ENCODE data around the gene TEX22. TPM values are rescaled to one million over a fixed set of nuclear protein-coding genes. Genes with fewer than 3 reads are reported as not detected.

TEX22 gene
- total and polyA plus RNA-seq, 2 donors (not counting 1 experiment from before 2014, with no cell fraction given) = 1.7 to 7.0 TPM

DNA sequence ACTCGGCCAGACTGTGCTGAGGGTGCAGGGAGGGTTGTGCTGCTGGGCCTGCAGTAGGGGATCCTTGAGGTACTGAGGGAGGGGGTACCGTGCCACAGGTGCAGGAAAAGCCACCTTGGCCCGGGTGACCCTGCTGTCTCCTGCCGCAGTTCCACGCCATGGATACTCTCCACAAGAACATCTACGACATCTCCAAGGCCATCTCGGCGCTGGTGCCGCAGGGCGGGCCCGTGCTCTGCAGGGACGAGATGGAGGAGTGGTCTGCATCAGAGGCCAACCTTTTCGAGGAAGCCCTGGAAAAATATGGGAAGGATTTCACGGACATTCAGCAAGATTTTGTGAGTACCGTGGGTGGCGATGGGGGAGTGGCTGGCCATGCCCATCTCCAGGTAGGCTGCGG lies 62.3 kb downstream of the TEX22 start:
- H3K4me3 Mint-ChIP-seq = no peak overlapping the region
- ATAC-seq (ENCODE audit: low read depth) (no peak), DNase-seq (no peak)
- H3K4me2 ChIP-seq (replicated peaks; ENCODE audit: low read depth, low read length, poor library complexity, severe bottlenecking) = no peak overlapping the region
- no peak overlapping the region for H2AFZ ChIP-seq (ENCODE audit: insufficient read depth, low read depth, low read length, poor library complexity, severe bottlenecking)
- no peak overlapping the region for H3K9ac ChIP-seq (ENCODE audit: low read length)
- WGBS (ENCODE audit: insufficient coverage) = 95% methylated on average over 13 of the region's 17 CpGs
- no peaks in the 10 kb centered on the region for H3K9me3 Mint-ChIP-seq (ENCODE audit: insufficient read depth)
- no peak overlapping the region for H3K27ac Mint-ChIP-seq
- TF ChIP-seq, protein P1, sequence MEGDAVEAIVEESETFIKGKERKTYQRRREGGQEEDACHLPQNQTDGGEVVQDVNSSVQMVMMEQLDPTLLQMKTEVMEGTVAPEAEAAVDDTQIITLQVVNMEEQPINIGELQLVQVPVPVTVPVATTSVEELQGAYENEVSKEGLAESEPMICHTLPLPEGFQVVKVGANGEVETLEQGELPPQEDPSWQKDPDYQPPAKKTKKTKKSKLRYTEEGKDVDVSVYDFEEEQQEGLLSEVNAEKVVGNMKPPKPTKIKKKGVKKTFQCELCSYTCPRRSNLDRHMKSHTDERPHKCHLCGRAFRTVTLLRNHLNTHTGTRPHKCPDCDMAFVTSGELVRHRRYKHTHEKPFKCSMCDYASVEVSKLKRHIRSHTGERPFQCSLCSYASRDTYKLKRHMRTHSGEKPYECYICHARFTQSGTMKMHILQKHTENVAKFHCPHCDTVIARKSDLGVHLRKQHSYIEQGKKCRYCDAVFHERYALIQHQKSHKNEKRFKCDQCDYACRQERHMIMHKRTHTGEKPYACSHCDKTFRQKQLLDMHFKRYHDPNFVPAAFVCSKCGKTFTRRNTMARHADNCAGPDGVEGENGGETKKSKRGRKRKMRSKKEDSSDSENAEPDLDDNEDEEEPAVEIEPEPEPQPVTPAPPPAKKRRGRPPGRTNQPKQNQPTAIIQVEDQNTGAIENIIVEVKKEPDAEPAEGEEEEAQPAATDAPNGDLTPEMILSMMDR (IDR thresholded peaks at IDR 0.05) = no peak
- no peak for TF ChIP-seq EZH2 (IDR thresholded peaks at IDR 0.05; ENCODE audit: borderline replicate concordance, insufficient read depth, low read depth, low read length, poor library complexity, severe bottlenecking)
- H3K4me3 ChIP-seq (ENCODE audit: control extremely low read depth in 1 of 5, extremely low read depth in 1 of 5, insufficient read depth in 1 of 5, low read depth in 2 of 5, low read length in 4 of 5) = no peak overlapping the region
- H3K79me2 ChIP-seq (ENCODE audit: control insufficient read depth, insufficient read depth, low read length) = peaks cover 4% of the 10 kb centered on the region
- ChIA-PET CTCF (no interaction called here), POLR2A (no interaction called here)
- peaks cover 0 to 51% of the 10 kb centered on the region in 2 experiments for H3K36me3 ChIP-seq (replicated peaks in 1 of 2; ENCODE audit: control extremely low read depth in 1 of 2, control insufficient read depth in 1 of 2, extremely low read depth in 1 of 2, insufficient read depth in 2 of 2, low read length in 1 of 2)
- H4K20me1 ChIP-seq (ENCODE audit: control insufficient read depth, insufficient read depth, low read length, poor library complexity, severe bottlenecking) = peaks cover 16% of the 10 kb centered on the region
- H3K4me1 Mint-ChIP-seq = no peaks in the 10 kb centered on the region
- intact Hi-C loops (cut with micrococcal nuclease) = no loop called here
- H3K27me3 Mint-ChIP-seq = no peaks in the 10 kb centered on the region
- no peaks in the 10 kb centered on the region for H3K9me3 ChIP-seq (ENCODE audit: control extremely low read depth in 1 of 3, control insufficient read depth in 2 of 3, insufficient read depth in 1 of 3, low read length in 2 of 3)
- H3K27me3 ChIP-seq (replicated peaks in 1 of 4; ENCODE audit: control extremely low read depth in 1 of 4, control insufficient read depth in 3 of 4, insufficient read depth in 4 of 4, low read length in 3 of 4) = no peaks in the 10 kb centered on the region
- H3K27ac ChIP-seq (ENCODE audit: low read length in 2 of 2) = no peak overlapping the region
- no peaks in the 10 kb centered on the region for H3K4me1 ChIP-seq (ENCODE audit: control insufficient read depth in 2 of 2, insufficient read depth in 2 of 2, low read length in 2 of 2)

DNA sequence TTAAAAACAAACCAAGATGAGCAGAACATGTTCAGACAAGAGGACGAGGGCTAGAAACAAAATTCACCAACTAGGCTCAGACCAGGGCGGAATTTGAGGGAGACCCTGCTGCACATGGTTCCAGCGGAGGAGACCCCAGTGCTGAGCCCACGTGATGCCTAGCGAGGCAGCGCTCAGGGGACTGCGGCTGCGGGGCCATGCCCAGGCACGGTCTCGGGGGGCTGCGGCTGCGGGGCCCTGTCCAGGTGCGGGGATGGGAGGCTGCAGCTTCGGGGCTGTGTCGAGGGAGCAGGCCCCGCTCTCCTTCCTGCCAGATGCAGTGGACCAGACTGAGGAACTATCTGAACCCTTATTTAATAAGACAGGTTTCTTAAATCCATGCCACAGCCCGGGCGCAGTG lies 63.6 kb downstream of the TEX22 start:
- ATAC-seq (ENCODE audit: low read depth) (no peak), DNase-seq (no peak)
- Mint-ChIP-seq H3K27me3 (no peaks in the 10 kb centered on the region), H3K4me3 (no peak overlapping the region), H3K4me1 (no peaks in the 10 kb centered on the region), H3K27ac (no peak overlapping the region), H3K9me3 (ENCODE audit: insufficient read depth) (no peaks in the 10 kb centered on the region)
- no peak overlapping the region for H3K9ac ChIP-seq (ENCODE audit: low read length)
- H3K4me3 ChIP-seq (ENCODE audit: control extremely low read depth in 1 of 5, extremely low read depth in 1 of 5, insufficient read depth in 1 of 5, low read depth in 2 of 5, low read length in 4 of 5) = no peak overlapping the region
- intact Hi-C loops (cut with micrococcal nuclease) = no loop called here
- no peak overlapping the region for H2AFZ ChIP-seq (ENCODE audit: insufficient read depth, low read depth, low read length, poor library complexity, severe bottlenecking)
- H3K27ac ChIP-seq (ENCODE audit: low read length in 2 of 2) = no peak overlapping the region
- CTCF ChIA-PET = interaction anchor here (0.8 to 1.9 kb wide), 3 partner anchors 19 to 90 kb away, joined by 3 to 6 read pairs (median 4); no protein-coding TSS in a partner anchor
- H3K79me2 ChIP-seq (ENCODE audit: control insufficient read depth, insufficient read depth, low read length) = peaks cover 4% of the 10 kb centered on the region
- H3K4me1 ChIP-seq (ENCODE audit: control insufficient read depth in 2 of 2, insufficient read depth in 2 of 2, low read length in 2 of 2) = no peaks in the 10 kb centered on the region
- no peak overlapping the region for H3K4me2 ChIP-seq (replicated peaks; ENCODE audit: low read depth, low read length, poor library complexity, severe bottlenecking)
- no peaks in the 10 kb centered on the region for H3K27me3 ChIP-seq (replicated peaks in 1 of 4; ENCODE audit: control extremely low read depth in 1 of 4, control insufficient read depth in 3 of 4, insufficient read depth in 4 of 4, low read length in 3 of 4)
- WGBS (ENCODE audit: insufficient coverage) = 96% methylated on average over 18 of the region's 18 CpGs
- no peak for TF ChIP-seq EZH2 (IDR thresholded peaks at IDR 0.05; ENCODE audit: borderline replicate concordance, insufficient read depth, low read depth, low read length, poor library complexity, severe bottlenecking)
- TF ChIP-seq, protein P1 (IDR thresholded peaks at IDR 0.05) = no peak
- H4K20me1 ChIP-seq (ENCODE audit: control insufficient read depth, insufficient read depth, low read length, poor library complexity, severe bottlenecking) = peaks cover 8% of the 10 kb centered on the region
- POLR2A ChIA-PET = no interaction called here
- H3K9me3 ChIP-seq (ENCODE audit: control extremely low read depth in 1 of 3, control insufficient read depth in 2 of 3, insufficient read depth in 1 of 3, low read length in 2 of 3) = no peaks in the 10 kb centered on the region
- peaks cover 0 to 39% of the 10 kb centered on the region in 2 experiments for H3K36me3 ChIP-seq (replicated peaks in 1 of 2; ENCODE audit: control extremely low read depth in 1 of 2, control insufficient read depth in 1 of 2, extremely low read depth in 1 of 2, insufficient read depth in 2 of 2, low read length in 1 of 2)

Other genes starting within 250 kb of the TEX22 start
- gene JAG2, start 229.8 kb upstream of the TEX22 start, total RNA-seq = 0.34 and 0.41 TPM in 2 replicates
- 0.27 and 0.66 TPM in 2 replicates for gene JAG2, start 229.8 kb upstream of the TEX22 start, polyA plus RNA-seq
- gene NUDT14, start 217.2 kb upstream of the TEX22 start, total RNA-seq = 28.9 and 31.6 TPM in 2 replicates
- gene NUDT14, start 217.2 kb upstream of the TEX22 start, polyA plus RNA-seq = 17.4 and 20.6 TPM in 2 replicates
- 33.5 and 36.1 TPM in 2 replicates for gene BTBD6, start 150.0 kb upstream of the TEX22 start, total RNA-seq
- 33.4 and 38.8 TPM in 2 replicates for gene BTBD6, start 150.0 kb upstream of the TEX22 start, polyA plus RNA-seq
- gene BRF1, start 97.5 kb upstream of the TEX22 start, total RNA-seq = 55.8 and 61.5 TPM in 2 replicates
- 24.5 and 36.0 TPM in 2 replicates for gene BRF1, start 97.5 kb upstream of the TEX22 start, polyA plus RNA-seq
- 70.7 and 71.8 TPM in 2 replicates for gene PACS2, start 83.8 kb upstream of the TEX22 start, total RNA-seq
- gene PACS2, start 83.8 kb upstream of the TEX22 start, polyA plus RNA-seq = 60.6 and 65.6 TPM in 2 replicates
- gene MTA1, start 21.3 kb downstream of the TEX22 start, total RNA-seq = 131 and 137 TPM in 2 replicates
- gene MTA1, start 21.3 kb downstream of the TEX22 start, polyA plus RNA-seq = 147 and 168 TPM in 2 replicates
- gene CRIP2, start 76.3 kb downstream of the TEX22 start, total RNA-seq = 6.0 and 9.8 TPM in 2 replicates
- gene CRIP2, start 76.3 kb downstream of the TEX22 start, polyA plus RNA-seq = 16.8 and 81.6 TPM in 2 replicates
- 201 and 210 TPM in 2 replicates for gene CRIP1, start 88.3 kb downstream of the TEX22 start, total RNA-seq
- 293 and 563 TPM in 2 replicates for gene CRIP1, start 88.3 kb downstream of the TEX22 start, polyA plus RNA-seq
- 22.2 and 25.9 TPM in 2 replicates for gene TEDC1, start 92.7 kb downstream of the TEX22 start, total RNA-seq
- 19.7 and 25.2 TPM in 2 replicates for gene TEDC1, start 92.7 kb downstream of the TEX22 start, polyA plus RNA-seq
- 0.99 and 1.0 TPM in 2 replicates for gene TMEM121, start 128.0 kb downstream of the TEX22 start, total RNA-seq
- gene TMEM121, start 128.0 kb downstream of the TEX22 start, polyA plus RNA-seq = 1.7 and 3.7 TPM in 2 replicates